PFSK-1 (cell line): ENCODE measurements around the gene CHDH.

ENCODE experiments used
- POLR2AphosphoS5 ChIP-seq: IDR thresholded peaks from 2 replicates; pipeline ENCODE4 v1.6.1; 2012; ENCODE audit warnings: low read depth, mild to moderate bottlenecking, control low read depth, low read length, moderate library complexity
- SIN3A ChIP-seq: IDR thresholded peaks from 2 replicates; pipeline ENCODE4 v1.6.1; 2012; ENCODE audit warnings: mild to moderate bottlenecking, low read length, moderate library complexity, borderline replicate concordance; ENCODE audit not compliant: insufficient read depth
- TAF1 ChIP-seq: IDR thresholded peaks from 2 replicates; pipeline ENCODE4 v1.6.1; 2012; ENCODE audit warnings: low read length, control low read depth, borderline replicate concordance; ENCODE audit not compliant: insufficient read depth
- TF ChIP-seq, protein P1 (sequence below), 2 experiments: IDR thresholded peaks; 2 replicates each; pipeline versions ENCODE4 v1.6.1 to v1.8.0; 2011 to 2012; ENCODE audit warnings: low read depth in 2 of 2, low read length in 2 of 2, control low read depth in 1 of 2, inconsistent platforms in 1 of 2, mild to moderate bottlenecking in 1 of 2, moderate library complexity in 1 of 2; ENCODE audit not compliant: insufficient read depth in 1 of 2

DNA sequence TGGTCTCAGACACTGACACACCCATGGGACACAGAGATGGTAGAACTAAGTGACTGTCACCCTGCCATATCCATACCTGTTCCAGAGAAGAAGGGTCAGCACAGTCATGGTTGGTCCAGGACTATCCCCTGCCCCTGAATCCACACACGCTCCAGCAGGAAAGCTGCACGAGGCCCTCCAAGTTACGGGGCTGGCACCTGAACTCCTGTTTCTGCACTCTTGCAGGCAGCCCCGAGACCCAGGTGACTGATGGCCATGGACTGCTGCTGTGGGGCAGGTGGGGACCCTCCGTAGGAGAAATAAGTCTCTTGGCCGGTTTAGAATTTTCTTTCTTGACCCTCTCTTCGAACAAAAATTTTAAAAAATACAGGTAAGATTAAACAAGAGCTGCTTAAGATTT, 30.6 kb downstream of the CHDH start:
- no peak for TF ChIP-seq POLR2AphosphoS5
- no peak for TF ChIP-seq TAF1
- TF ChIP-seq, protein P1, sequence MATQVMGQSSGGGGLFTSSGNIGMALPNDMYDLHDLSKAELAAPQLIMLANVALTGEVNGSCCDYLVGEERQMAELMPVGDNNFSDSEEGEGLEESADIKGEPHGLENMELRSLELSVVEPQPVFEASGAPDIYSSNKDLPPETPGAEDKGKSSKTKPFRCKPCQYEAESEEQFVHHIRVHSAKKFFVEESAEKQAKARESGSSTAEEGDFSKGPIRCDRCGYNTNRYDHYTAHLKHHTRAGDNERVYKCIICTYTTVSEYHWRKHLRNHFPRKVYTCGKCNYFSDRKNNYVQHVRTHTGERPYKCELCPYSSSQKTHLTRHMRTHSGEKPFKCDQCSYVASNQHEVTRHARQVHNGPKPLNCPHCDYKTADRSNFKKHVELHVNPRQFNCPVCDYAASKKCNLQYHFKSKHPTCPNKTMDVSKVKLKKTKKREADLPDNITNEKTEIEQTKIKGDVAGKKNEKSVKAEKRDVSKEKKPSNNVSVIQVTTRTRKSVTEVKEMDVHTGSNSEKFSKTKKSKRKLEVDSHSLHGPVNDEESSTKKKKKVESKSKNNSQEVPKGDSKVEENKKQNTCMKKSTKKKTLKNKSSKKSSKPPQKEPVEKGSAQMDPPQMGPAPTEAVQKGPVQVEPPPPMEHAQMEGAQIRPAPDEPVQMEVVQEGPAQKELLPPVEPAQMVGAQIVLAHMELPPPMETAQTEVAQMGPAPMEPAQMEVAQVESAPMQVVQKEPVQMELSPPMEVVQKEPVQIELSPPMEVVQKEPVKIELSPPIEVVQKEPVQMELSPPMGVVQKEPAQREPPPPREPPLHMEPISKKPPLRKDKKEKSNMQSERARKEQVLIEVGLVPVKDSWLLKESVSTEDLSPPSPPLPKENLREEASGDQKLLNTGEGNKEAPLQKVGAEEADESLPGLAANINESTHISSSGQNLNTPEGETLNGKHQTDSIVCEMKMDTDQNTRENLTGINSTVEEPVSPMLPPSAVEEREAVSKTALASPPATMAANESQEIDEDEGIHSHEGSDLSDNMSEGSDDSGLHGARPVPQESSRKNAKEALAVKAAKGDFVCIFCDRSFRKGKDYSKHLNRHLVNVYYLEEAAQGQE (IDR thresholded peaks at IDR 0.05; ENCODE audit: insufficient read depth in 1 of 2, low read depth in 2 of 2, low read length in 2 of 2) = no peak
- TF ChIP-seq SIN3A = no peak
